MM.1S (cell line): ENCODE data around the gene EFNB3.

Source experiments
- DNase-seq: peaks from one replicate; pipeline ENCODE4 v3.0.0-alpha.2; 2015
- H2AFZ ChIP-seq: fragments of 300-600 bp; sonication (generic); 2 replicates; pipeline ENCODE4 v1.6.0; 2016; ENCODE audit warnings: antibody characterized with exemption, low read length
- H3F3A ChIP-seq: fragments of 300-600 bp; sonication (generic); 2 replicates; pipeline ENCODE4 v1.6.1; 2016; ENCODE audit warnings: mild to moderate bottlenecking, antibody characterized with exemption, low read length, moderate library complexity, mixed read lengths; ENCODE audit not compliant: insufficient read depth
- H3K27ac ChIP-seq: fragments of 300-600 bp; sonication (generic); 2 replicates; pipeline ENCODE4 v1.5.1; 2016; ENCODE audit warnings: mild to moderate bottlenecking, low read length
- H3K27me3 ChIP-seq: fragments of 300-600 bp; sonication (generic); replicated peaks from 2 replicates; pipeline ENCODE4 v1.6.0; 2016; ENCODE audit warnings: low read length; ENCODE audit not compliant: insufficient read depth
- H3K36me3 ChIP-seq: fragments of 300-600 bp; sonication (generic); replicated peaks from 2 replicates; pipeline ENCODE4 v1.6.1; 2016; ENCODE audit warnings: mild to moderate bottlenecking, low read length, mixed read lengths; ENCODE audit not compliant: insufficient read depth
- H3K4me1 ChIP-seq: fragments of 300-600 bp; sonication (generic); 2 replicates; pipeline ENCODE4 v1.6.1; 2016; ENCODE audit warnings: low read length, mixed read lengths
- H3K4me2 ChIP-seq: fragments of 300-600 bp; sonication (generic); 2 replicates; pipeline ENCODE4 v1.6.0; 2016; ENCODE audit warnings: low read depth, low read length
- H3K4me3 ChIP-seq: fragments of 300-600 bp; sonication (generic); 2 replicates; pipeline ENCODE4 v1.5.1; 2016; ENCODE audit warnings: low read length, mixed read lengths
- H3K79me2 ChIP-seq: fragments of 300-600 bp; sonication (generic); 2 replicates; pipeline ENCODE4 v1.6.1; 2016; ENCODE audit warnings: mixed run types, low read length, mixed read lengths
- H3K9ac ChIP-seq: fragments of 300-600 bp; sonication (generic); 2 replicates; pipeline ENCODE4 v1.6.1; 2016; ENCODE audit warnings: low read length, mixed read lengths
- H3K9me2 ChIP-seq: fragments of 300-600 bp; sonication (generic); replicated peaks from 2 replicates; pipeline ENCODE4 v1.6.1; 2016; ENCODE audit warnings: mild to moderate bottlenecking, low read length, mixed read lengths; ENCODE audit not compliant: insufficient read depth
- H3K9me3 ChIP-seq: fragments of 300-600 bp; sonication (generic); replicated peaks from 2 replicates; pipeline ENCODE4 v1.6.1; 2016; ENCODE audit warnings: mild to moderate bottlenecking, low read length, mixed read lengths; ENCODE audit not compliant: insufficient read depth
- H4K20me1 ChIP-seq: fragments of 300-600 bp; sonication (generic); 2 replicates; pipeline ENCODE4 v1.6.1; 2016; ENCODE audit warnings: mild to moderate bottlenecking, low read length, moderate library complexity, mixed read lengths; ENCODE audit not compliant: insufficient read depth
- CTCF ChIP-seq: fragments of 300-600 bp; sonication (generic); IDR thresholded peaks from 2 replicates; pipeline ENCODE4 v1.5.1; 2016; ENCODE audit warnings: antibody characterized with exemption, low read length, mixed read lengths
- EZH2 ChIP-seq: fragments of 300-600 bp; sonication (generic); optimal IDR thresholded peaks from 2 replicates; pipeline ENCODE3; 2017; ENCODE audit warnings: low read depth, mild to moderate bottlenecking, antibody characterized with exemption, low read length, mixed read lengths
- EZH2phosphoT487 ChIP-seq: fragments of 300-600 bp; sonication (generic); IDR thresholded peaks from 2 replicates; pipeline ENCODE4 v1.6.1; 2018; ENCODE audit warnings: antibody characterized with exemption, low read length

EFNB3 gene

GRCh38 chr17:7750321-7750821 lies 45.4 kb downstream of the EFNB3 start:
- Histone ChIP-seq H3F3A (no peaks in the 10 kb centered on the region), H3K27ac (no peak overlapping the region)

GRCh38 chr17:7754656-7755055 lies 49.7 kb downstream of the EFNB3 start:
- DNase-seq: no peak
- Histone ChIP-seq H4K20me1 (no peaks in the 10 kb centered on the region), H3K27me3 (peaks cover 68% of the 10 kb centered on the region), H3K4me3 (no peak overlapping the region), H2AFZ (no peak overlapping the region), H3K9me2 (no peaks in the 10 kb centered on the region), H3K79me2 (no peaks in the 10 kb centered on the region), H3K27ac (no peak overlapping the region), H3K36me3 (no peaks in the 10 kb centered on the region), H3F3A (no peaks in the 10 kb centered on the region), H3K9me3 (no peaks in the 10 kb centered on the region), H3K4me2 (no peak overlapping the region), H3K4me1 (no peaks in the 10 kb centered on the region), H3K9ac (no peak overlapping the region)
- no peak for TF ChIP-seq EZH2phosphoT487

More at GRCh38 chr17:7750321-7750821, 45.4 kb downstream of the EFNB3 start:
- Histone ChIP-seq H3K4me3 (no peak overlapping the region), H3K9ac (no peak overlapping the region), H4K20me1 (no peaks in the 10 kb centered on the region), H3K79me2 (no peaks in the 10 kb centered on the region), H3K36me3 (no peaks in the 10 kb centered on the region), H3K9me2 (no peaks in the 10 kb centered on the region), H3K4me1 (no peaks in the 10 kb centered on the region), H3K4me2 (no peak overlapping the region), H3K27me3 (peaks cover 71% of the 10 kb centered on the region), H3K9me3 (no peaks in the 10 kb centered on the region), H2AFZ (no peak overlapping the region)
- TF ChIP-seq EZH2: no peak
- no peak for TF ChIP-seq EZH2phosphoT487
- no peak for TF ChIP-seq CTCF
- DNase-seq: no peak

DNA sequence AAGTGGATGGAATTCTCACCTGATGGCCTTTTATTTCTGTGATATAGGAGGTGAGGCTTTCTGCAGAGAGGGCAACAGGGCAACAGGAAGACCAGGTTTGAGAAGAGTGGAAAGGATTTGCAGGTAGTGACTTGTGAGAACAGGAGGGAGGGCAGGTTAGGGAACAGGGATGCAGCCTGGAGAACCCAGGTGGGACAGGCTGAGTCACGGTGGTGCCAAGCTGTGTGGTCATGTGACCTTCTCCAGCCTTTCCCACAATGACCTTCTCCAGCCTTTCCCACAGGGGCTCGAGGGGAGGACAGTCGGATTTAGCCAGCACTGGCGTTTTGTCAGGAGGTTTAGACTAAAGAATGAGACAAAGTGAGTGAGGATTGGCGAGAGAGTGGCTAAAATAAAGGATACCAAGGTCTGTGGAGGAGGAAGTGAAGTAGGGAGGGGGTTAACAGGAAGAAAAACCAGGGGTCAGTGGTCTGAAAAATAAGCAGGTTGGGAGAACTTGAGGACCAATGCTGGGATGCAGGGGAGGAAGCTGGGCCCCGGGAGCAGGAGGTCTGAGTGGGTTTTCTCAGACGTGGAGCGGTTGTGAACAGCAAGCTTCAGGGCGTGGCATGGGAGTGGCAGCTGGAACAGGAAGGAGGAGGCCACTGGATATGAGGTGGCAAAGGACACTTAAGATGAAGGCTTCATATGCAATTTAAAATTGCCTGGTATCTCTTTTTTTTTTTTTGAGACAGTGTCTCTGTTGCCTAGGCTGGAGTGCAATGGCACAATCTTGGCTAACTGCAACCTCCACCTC lies 50.3 kb downstream of the EFNB3 start:
- no peak overlapping the region for H3K4me2 ChIP-seq
- no peaks in the 10 kb centered on the region for H3K36me3 ChIP-seq
- no peak overlapping the region for H3K27ac ChIP-seq
- H3K9me3 ChIP-seq: no peaks in the 10 kb centered on the region
- H2AFZ ChIP-seq: no peak overlapping the region
- H3K27me3 ChIP-seq: peaks cover 65% of the 10 kb centered on the region
- no peak overlapping the region for H3K9ac ChIP-seq
- no peak for TF ChIP-seq EZH2phosphoT487
- TF ChIP-seq EZH2: no peak
- no peak for TF ChIP-seq CTCF
- H4K20me1 ChIP-seq: no peaks in the 10 kb centered on the region
- DNase-seq: no peak
- H3K79me2 ChIP-seq: no peaks in the 10 kb centered on the region
- H3K4me1 ChIP-seq: no peaks in the 10 kb centered on the region
- H3K4me3 ChIP-seq: no peak overlapping the region
- H3F3A ChIP-seq: no peaks in the 10 kb centered on the region
- H3K9me2 ChIP-seq: no peaks in the 10 kb centered on the region

DNA sequence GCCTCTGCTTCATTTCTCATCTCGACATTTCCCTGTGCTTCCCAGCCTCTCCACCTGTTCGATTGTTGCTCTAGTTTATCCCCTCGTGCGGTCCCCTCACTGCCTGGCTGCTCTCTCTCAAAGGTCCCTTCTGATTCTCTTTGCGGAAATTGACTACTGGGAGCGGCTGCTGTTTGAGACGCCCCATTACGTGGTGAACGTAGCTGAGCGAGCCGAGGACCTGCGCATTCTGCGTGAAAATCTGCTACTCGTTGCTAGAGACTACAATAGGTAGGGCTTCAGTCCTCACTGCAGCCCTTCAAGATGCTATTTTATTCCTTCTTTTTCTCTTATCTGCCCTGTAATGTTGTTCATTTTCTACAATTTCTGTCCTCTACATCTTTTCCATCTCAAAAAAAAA lies 52.0 kb downstream of the EFNB3 start:
- no peak for DNase-seq
- H3K4me1 ChIP-seq: no peaks in the 10 kb centered on the region
- peaks cover 74% of the 10 kb centered on the region for H3K27me3 ChIP-seq
- no peak for TF ChIP-seq EZH2
- no peak for TF ChIP-seq EZH2phosphoT487
- TF ChIP-seq CTCF: no peak
- no peaks in the 10 kb centered on the region for H3K9me3 ChIP-seq
- H3F3A ChIP-seq: no peaks in the 10 kb centered on the region
- no peaks in the 10 kb centered on the region for H3K36me3 ChIP-seq
- H4K20me1 ChIP-seq: no peaks in the 10 kb centered on the region
- H3K27ac ChIP-seq: no peak overlapping the region
- no peak overlapping the region for H3K9ac ChIP-seq
- H3K4me2 ChIP-seq: no peak overlapping the region
- no peak overlapping the region for H3K4me3 ChIP-seq
- no peaks in the 10 kb centered on the region for H3K9me2 ChIP-seq
- no peaks in the 10 kb centered on the region for H3K79me2 ChIP-seq
- H2AFZ ChIP-seq: no peak overlapping the region
